Thoracic aorta (tissue), 2 donors: ENCODE results near the gene SORCS1. TPM values are rescaled to one million over a fixed set of nuclear protein-coding genes. Genes with fewer than 3 reads are reported as not detected.

Experiments
- ATAC-seq: fragments of 150-250 bp; one replicate; pipeline ENCODE4 v1.8.0; 2017; ENCODE audit warnings: low read depth; ENCODE audit not compliant: insufficient number of reproducible peaks, low FRiP score
- DNase-seq: peaks from one replicate; pipeline ENCODE4 v3.0.0-alpha.2; 2020; ENCODE audit warnings: low spot score
- H3K27ac ChIP-seq, 2 donors: fragments of 200-600 bp; sonication (generic); 1 replicate in 1 of 2; 2 replicates in 1 of 2; pipeline ENCODE4 v1.5.1; 2016; ENCODE audit warnings: mild to moderate bottlenecking in 2 of 2, moderate library complexity in 2 of 2
- H3K27me3 ChIP-seq: fragments of 200-600 bp; sonication (generic); replicated peaks from 2 replicates; pipeline ENCODE4 v1.6.0; 2016; ENCODE audit warnings: mild to moderate bottlenecking; ENCODE audit not compliant: insufficient read depth
- H3K36me3 ChIP-seq: fragments of 200-600 bp; sonication (generic); one replicate; pipeline ENCODE4 v1.5.1; 2016
- H3K4me1 ChIP-seq, 2 donors: fragments of 200-600 bp; sonication (generic); 1 replicate in 1 of 2; 2 replicates in 1 of 2; pipeline versions ENCODE4 v1.5.1 to v1.6.0; 2016; ENCODE audit warnings: low read depth in 2 of 2, mild to moderate bottlenecking in 1 of 2; ENCODE audit not compliant: control insufficient read depth in 1 of 2
- H3K4me3 ChIP-seq: fragments of 200-600 bp; sonication (generic); 2 replicates; pipeline ENCODE4 v1.5.1; 2016; ENCODE audit warnings: mild to moderate bottlenecking
- H3K9me3 ChIP-seq: fragments of 200-600 bp; sonication (generic); 2 replicates; pipeline ENCODE4 v1.5.1; 2016
- CTCF ChIP-seq: fragments of 200-600 bp; sonication (generic); IDR thresholded peaks from one replicate; pipeline ENCODE4 v1.5.1; 2019; ENCODE audit warnings: antibody characterized with exemption
- total RNA-seq, 2 donors: library from RNA; depleted of rRNA; stranded (reverse); fragments of >200 nt; gene quantifications; one replicate each; pipeline versions ENCODE4 v1.1.0 to v1.2.3, GENCODE V29; 2016

The SORCS1 gene
- total RNA-seq, 2 donors from 2014 or later: 0.27 to 1.1 TPM

- ATAC-seq (no peak), DNase-seq (no peak)
- H3K27ac ChIP-seq: no peak overlapping the region
- no peak overlapping the region for H3K4me3 ChIP-seq
- TF ChIP-seq CTCF: no peak
- no peaks in the 10 kb centered on the region for H3K9me3 ChIP-seq
- H3K4me1 ChIP-seq: no peaks in the 10 kb centered on the region
- no peaks in the 10 kb centered on the region for H3K36me3 ChIP-seq
- H3K27me3 ChIP-seq: no peaks in the 10 kb centered on the region
These were observed 300.5 kb downstream of the SORCS1 start for GRCh38 chr10:106864031-106864430.

DNA sequence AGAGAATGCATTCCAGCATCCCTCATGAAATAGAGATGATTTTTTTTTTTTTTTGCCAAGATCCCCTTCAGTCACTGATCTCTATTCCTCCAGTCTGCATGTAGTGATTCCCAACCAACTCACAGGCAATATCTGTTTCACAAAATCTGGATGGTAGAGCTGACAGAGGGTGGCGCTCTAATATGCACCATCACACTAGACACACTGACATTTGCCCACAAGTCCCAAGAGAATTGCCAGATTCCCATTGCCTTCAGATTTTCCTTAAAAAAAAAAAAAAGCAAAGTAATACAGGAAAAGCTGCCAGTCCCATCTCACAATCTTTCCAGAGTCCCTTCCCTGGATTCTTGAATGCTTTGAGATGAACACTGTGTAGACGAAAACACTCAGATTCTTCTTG is 301.0 kb downstream of the SORCS1 start:
- H3K4me3 ChIP-seq: no peak overlapping the region
- DNase-seq (no peak), ATAC-seq (no peak)
- H3K9me3 ChIP-seq: no peaks in the 10 kb centered on the region
- H3K4me1 ChIP-seq: no peaks in the 10 kb centered on the region
- no peak for TF ChIP-seq CTCF
- no peaks in the 10 kb centered on the region for H3K36me3 ChIP-seq
- no peaks in the 10 kb centered on the region for H3K27me3 ChIP-seq
- no peak overlapping the region for H3K27ac ChIP-seq

- H3K9me3 ChIP-seq: no peaks in the 10 kb centered on the region
- H3K36me3 ChIP-seq: no peaks in the 10 kb centered on the region
- DNase-seq: no peak
- no peak overlapping the region for H3K4me3 ChIP-seq
- H3K27me3 ChIP-seq: no peaks in the 10 kb centered on the region
- no peak for TF ChIP-seq CTCF
- no peaks in the 10 kb centered on the region for H3K4me1 ChIP-seq
- no peak overlapping the region for H3K27ac ChIP-seq
- ATAC-seq: no peak
These were observed 304.4 kb downstream of the SORCS1 start for GRCh38 chr10:106859892-106860652.

DNA sequence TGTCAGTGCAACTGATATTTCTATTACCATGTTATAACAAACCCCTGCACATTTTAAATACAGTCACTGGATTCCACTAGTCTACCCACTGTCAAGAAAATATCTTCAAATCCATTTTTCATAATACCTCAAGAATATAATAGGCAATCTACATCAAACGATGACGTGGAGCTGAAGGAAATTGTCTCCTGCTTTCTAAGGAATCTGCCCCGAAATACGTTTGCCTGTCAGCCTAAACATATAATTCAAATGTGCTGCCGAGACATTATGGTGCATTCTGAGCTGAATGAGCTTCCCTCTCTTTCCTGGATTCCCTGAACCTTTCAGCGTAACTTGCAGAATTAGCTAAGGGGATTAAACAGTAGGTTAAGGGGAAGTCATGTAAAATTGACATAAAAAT is 306.8 kb downstream of the SORCS1 start:
- ATAC-seq: no peak
- no peaks in the 10 kb centered on the region for H3K4me1 ChIP-seq
- no peak for TF ChIP-seq CTCF
- no peaks in the 10 kb centered on the region for H3K9me3 ChIP-seq
- no peaks in the 10 kb centered on the region for H3K36me3 ChIP-seq
- DNase-seq: no peak
- no peak overlapping the region for H3K27ac ChIP-seq
- no peak overlapping the region for H3K4me3 ChIP-seq
- H3K27me3 ChIP-seq: no peaks in the 10 kb centered on the region

DNA sequence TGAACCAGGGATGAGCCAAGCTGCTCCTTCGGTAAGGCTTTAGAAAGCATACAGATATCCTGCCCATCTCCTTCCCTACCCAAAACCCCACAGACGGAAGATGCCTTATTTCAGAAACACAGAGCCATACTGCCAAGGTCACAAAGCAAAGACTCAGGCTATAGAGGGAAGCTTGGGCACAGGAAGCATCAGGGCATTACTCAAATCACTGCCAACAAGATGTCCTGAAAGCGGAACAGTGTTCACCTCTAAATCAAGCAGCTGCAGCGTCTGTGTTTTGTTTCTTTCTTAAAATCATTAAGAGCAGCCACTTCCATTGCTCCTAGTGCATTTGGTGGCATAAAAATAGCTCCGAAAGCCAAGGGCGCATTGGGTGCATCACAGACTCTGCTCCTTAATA is 307.3 kb downstream of the SORCS1 start:
- DNase-seq: no peak
- no peak overlapping the region for H3K4me3 ChIP-seq
- H3K9me3 ChIP-seq: no peaks in the 10 kb centered on the region
- no peaks in the 10 kb centered on the region for H3K36me3 ChIP-seq
- no peaks in the 10 kb centered on the region for H3K27me3 ChIP-seq
- no peak for TF ChIP-seq CTCF
- H3K4me1 ChIP-seq: no peaks in the 10 kb centered on the region
- no peak overlapping the region for H3K27ac ChIP-seq
- ATAC-seq: no peak
